ENCODE measurements around the gene BUD13.
"Not testable (repeated sequence)": the region's sequence is repeated elsewhere in the genome, so short reads cannot be mapped to it uniquely, and the experiment has no call there.

BUD13 gene

DNA sequence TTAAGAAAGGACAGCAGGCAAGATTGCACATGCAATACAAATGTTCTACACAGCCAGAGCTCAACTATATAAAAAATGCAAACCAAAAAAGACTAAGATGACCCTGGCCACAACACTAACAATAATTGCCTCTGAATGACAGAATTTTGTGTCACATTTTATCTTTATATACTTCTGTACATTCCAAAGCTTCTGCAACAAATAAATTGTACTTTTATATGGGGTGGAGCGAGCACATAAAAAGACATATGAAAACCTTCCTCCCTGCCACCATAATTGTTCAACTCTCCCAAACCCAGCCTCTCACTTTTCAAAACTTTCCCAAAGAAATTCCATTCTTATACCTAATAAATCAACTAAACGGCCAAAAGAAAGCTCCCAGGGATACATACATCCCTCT, 10.7 kb downstream of the BUD13 start:
- no peaks in the 10 kb centered on the region for H3F3A ChIP-seq (ENCODE audit: insufficient read depth, low read length)
- no peak for TF ChIP-seq EZH2 (IDR thresholded peaks at IDR 0.05; ENCODE audit: borderline replicate concordance, low read length)
- TF ChIP-seq, protein P1, sequence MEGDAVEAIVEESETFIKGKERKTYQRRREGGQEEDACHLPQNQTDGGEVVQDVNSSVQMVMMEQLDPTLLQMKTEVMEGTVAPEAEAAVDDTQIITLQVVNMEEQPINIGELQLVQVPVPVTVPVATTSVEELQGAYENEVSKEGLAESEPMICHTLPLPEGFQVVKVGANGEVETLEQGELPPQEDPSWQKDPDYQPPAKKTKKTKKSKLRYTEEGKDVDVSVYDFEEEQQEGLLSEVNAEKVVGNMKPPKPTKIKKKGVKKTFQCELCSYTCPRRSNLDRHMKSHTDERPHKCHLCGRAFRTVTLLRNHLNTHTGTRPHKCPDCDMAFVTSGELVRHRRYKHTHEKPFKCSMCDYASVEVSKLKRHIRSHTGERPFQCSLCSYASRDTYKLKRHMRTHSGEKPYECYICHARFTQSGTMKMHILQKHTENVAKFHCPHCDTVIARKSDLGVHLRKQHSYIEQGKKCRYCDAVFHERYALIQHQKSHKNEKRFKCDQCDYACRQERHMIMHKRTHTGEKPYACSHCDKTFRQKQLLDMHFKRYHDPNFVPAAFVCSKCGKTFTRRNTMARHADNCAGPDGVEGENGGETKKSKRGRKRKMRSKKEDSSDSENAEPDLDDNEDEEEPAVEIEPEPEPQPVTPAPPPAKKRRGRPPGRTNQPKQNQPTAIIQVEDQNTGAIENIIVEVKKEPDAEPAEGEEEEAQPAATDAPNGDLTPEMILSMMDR (IDR thresholded peaks at IDR 0.05; ENCODE audit: low read length): no peak
- peaks cover 83% of the 10 kb centered on the region for H3K36me3 ChIP-seq (ENCODE audit: insufficient read depth, low read length)
- H3K27ac ChIP-seq (ENCODE audit: low read depth, low read length, poor library complexity, severe bottlenecking): no peak overlapping the region
- no peaks in the 10 kb centered on the region for H4K20me1 ChIP-seq (ENCODE audit: insufficient read depth, low read length)
- H3K9ac ChIP-seq (ENCODE audit: low read length): no peak overlapping the region
- no peaks in the 10 kb centered on the region for H3K27me3 ChIP-seq (ENCODE audit: insufficient read depth, low read length)
- no peaks in the 10 kb centered on the region for H3K9me2 ChIP-seq (ENCODE audit: low read depth, low read length)
- H3K79me2 ChIP-seq (ENCODE audit: insufficient read depth, low read length): no peaks in the 10 kb centered on the region
- H3K4me2 ChIP-seq (ENCODE audit: low read length): no peak overlapping the region
- no peak overlapping the region for H3K4me3 ChIP-seq (ENCODE audit: low read depth, low read length, poor library complexity, severe bottlenecking)
- H3K9me3 ChIP-seq (ENCODE audit: low read length): no peaks in the 10 kb centered on the region
- H2AFZ ChIP-seq (ENCODE audit: low read length): no peak overlapping the region
- no peaks in the 10 kb centered on the region for H3K4me1 ChIP-seq (ENCODE audit: insufficient read depth, low read length, severe bottlenecking)

DNA sequence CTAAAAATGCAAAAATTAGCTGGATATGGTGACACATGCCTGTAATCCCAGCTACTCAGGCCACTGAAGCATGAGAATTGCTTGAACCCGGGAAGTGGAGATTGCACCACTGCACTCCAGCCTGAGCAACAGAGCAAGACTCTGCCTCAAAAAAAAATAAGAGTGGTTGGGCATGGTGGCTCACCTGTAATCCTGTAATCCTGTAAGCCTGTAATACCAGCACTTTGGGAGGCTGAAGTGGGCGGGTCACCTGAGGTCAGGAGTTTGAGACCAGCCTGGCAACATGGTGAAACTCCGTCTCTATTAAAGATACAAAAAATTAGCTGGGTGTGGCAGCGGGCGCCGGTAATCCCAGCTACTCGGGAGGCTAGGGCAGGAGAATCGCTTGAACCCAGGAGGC, 16.7 kb downstream of the BUD13 start:
- not testable (repeated sequence) for H3K4me2 ChIP-seq (ENCODE audit: low read length); H3K9ac ChIP-seq (ENCODE audit: low read length); H3K27me3 ChIP-seq (ENCODE audit: insufficient read depth, low read length); H3K9me2 ChIP-seq (ENCODE audit: low read depth, low read length); H3K4me3 ChIP-seq (ENCODE audit: low read depth, low read length, poor library complexity, severe bottlenecking); H3K9me3 ChIP-seq (ENCODE audit: low read length); H3K4me1 ChIP-seq (ENCODE audit: insufficient read depth, low read length, severe bottlenecking); H3F3A ChIP-seq (ENCODE audit: insufficient read depth, low read length); H4K20me1 ChIP-seq (ENCODE audit: insufficient read depth, low read length); H3K79me2 ChIP-seq (ENCODE audit: insufficient read depth, low read length); H3K27ac ChIP-seq (ENCODE audit: low read depth, low read length, poor library complexity, severe bottlenecking); H2AFZ ChIP-seq (ENCODE audit: low read length)
- H3K36me3 ChIP-seq (ENCODE audit: insufficient read depth, low read length): peaks cover 85% of the 10 kb centered on the region

DNA sequence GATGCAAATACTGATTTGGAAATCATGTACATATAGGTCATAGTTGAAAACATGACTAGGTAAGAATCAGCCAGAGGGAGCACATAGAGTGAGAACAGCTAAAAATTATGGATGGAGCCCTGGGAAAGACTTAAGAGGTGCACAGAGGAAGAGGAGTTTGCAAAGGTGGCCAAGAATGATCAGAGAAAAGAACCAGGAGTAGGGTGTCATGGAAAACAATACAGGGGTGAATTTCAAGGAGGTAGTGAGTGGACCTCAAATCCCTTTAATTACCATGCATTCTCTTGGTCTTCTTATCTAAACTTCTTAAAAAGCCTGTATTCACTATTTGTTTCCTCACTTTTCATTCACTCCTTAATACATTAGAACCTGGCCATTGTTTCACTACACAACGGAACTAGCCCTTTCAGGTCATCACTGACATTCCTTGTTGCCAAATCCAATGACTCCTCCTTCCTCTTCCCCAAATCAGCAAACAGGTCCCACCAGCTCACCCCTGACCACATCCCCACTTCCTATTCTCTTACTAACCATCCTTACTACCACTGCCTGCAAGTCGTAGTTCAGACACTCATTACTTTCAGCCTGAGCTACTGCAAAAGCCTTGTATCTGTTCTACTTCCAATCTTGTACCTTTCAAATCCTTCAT, 22.6 kb downstream of the BUD13 start:
- no peaks in the 10 kb centered on the region for H3K4me1 ChIP-seq (ENCODE audit: insufficient read depth, low read length, severe bottlenecking)
- H3K9ac ChIP-seq (ENCODE audit: low read length): no peak overlapping the region
- no peaks in the 10 kb centered on the region for H3K9me3 ChIP-seq (ENCODE audit: low read length)
- H3K27me3 ChIP-seq (ENCODE audit: insufficient read depth, low read length): no peaks in the 10 kb centered on the region
- H3F3A ChIP-seq (ENCODE audit: insufficient read depth, low read length): no peaks in the 10 kb centered on the region
- TF ChIP-seq, protein P1 (IDR thresholded peaks at IDR 0.05; ENCODE audit: low read length): no peak
- no peak for TF ChIP-seq EZH2 (IDR thresholded peaks at IDR 0.05; ENCODE audit: borderline replicate concordance, low read length)
- H3K27ac ChIP-seq (ENCODE audit: low read depth, low read length, poor library complexity, severe bottlenecking): no peak overlapping the region
- no peaks in the 10 kb centered on the region for H3K9me2 ChIP-seq (ENCODE audit: low read depth, low read length)
- H3K36me3 ChIP-seq (ENCODE audit: insufficient read depth, low read length): peaks cover 74% of the 10 kb centered on the region
- no peaks in the 10 kb centered on the region for H3K79me2 ChIP-seq (ENCODE audit: insufficient read depth, low read length)
- no peak overlapping the region for H3K4me2 ChIP-seq (ENCODE audit: low read length)
- no peak overlapping the region for H2AFZ ChIP-seq (ENCODE audit: low read length)
- H3K4me3 ChIP-seq (ENCODE audit: low read depth, low read length, poor library complexity, severe bottlenecking): no peak overlapping the region
- H4K20me1 ChIP-seq (ENCODE audit: insufficient read depth, low read length): no peaks in the 10 kb centered on the region

DNA sequence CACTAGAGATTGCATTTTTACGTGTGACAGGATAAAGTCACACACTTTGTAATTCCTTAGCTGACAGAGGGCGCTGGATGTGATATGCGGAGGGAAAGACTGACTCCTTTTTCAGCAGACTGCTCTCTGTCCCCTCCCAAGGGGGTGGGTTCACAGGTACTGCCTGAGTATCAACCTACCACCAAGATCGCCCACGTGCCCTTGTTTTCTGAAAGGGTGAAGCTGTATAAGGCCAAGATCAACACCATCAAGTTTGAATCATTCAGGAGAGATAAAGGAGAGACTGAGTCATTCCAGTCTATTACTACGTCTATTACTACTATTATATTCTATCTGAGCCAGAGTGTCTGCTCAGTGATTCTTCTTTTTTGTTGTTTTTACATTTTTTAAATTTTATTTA, 30.7 kb downstream of the BUD13 start:
- Histone ChIP-seq H4K20me1 (ENCODE audit: insufficient read depth, low read length) (no peaks in the 10 kb centered on the region), H3K9me2 (ENCODE audit: low read depth, low read length) (no peaks in the 10 kb centered on the region), H3K9ac (ENCODE audit: low read length) (no peak overlapping the region), H2AFZ (ENCODE audit: low read length) (no peak overlapping the region), H3K4me1 (ENCODE audit: insufficient read depth, low read length, severe bottlenecking) (no peaks in the 10 kb centered on the region), H3K9me3 (ENCODE audit: low read length) (no peaks in the 10 kb centered on the region), H3K27ac (ENCODE audit: low read depth, low read length, poor library complexity, severe bottlenecking) (no peak overlapping the region), H3F3A (ENCODE audit: insufficient read depth, low read length) (no peaks in the 10 kb centered on the region), H3K36me3 (ENCODE audit: insufficient read depth, low read length) (peaks cover 9% of the 10 kb centered on the region), H3K4me3 (ENCODE audit: low read depth, low read length, poor library complexity, severe bottlenecking) (no peak overlapping the region), H3K27me3 (ENCODE audit: insufficient read depth, low read length) (no peaks in the 10 kb centered on the region), H3K4me2 (ENCODE audit: low read length) (no peak overlapping the region), H3K79me2 (ENCODE audit: insufficient read depth, low read length) (no peaks in the 10 kb centered on the region)
- TF ChIP-seq, protein P1 (IDR thresholded peaks at IDR 0.05; ENCODE audit: low read length): no peak
- no peak for TF ChIP-seq EZH2 (IDR thresholded peaks at IDR 0.05; ENCODE audit: borderline replicate concordance, low read length)

Data from OCI-LY1 (cell line).